GM18858 (cell line): ENCODE data around the gene CNOT6L.
A peak's percentile ranks its signal among the peaks of the same experiment; 100 is the strongest.
"Not testable (repeated sequence)": the region's sequence is repeated elsewhere in the genome, so short reads cannot be mapped to it uniquely, and the experiment has no call there.

Experiments
- ATAC-seq: cut with Tn5 transposase; IDR thresholded peaks from one replicate; pipeline ENCODE4 v1.9.1; 2021; ENCODE audit not compliant: unreplicated experiment

Gene CNOT6L

GRCh38 chr4:77783895-77784294, 35.3 kb downstream of the CNOT6L start:
- no peak for ATAC-seq

GRCh38 chr4:77782102-77782835, 36.9 kb downstream of the CNOT6L start:
- no peak for ATAC-seq

GRCh38 chr4:77780762-77781161, 38.4 kb downstream of the CNOT6L start:
- not testable (repeated sequence) for ATAC-seq

GRCh38 chr4:77777135-77777807, 41.9 kb downstream of the CNOT6L start:
- no peak for ATAC-seq

- no peak for ATAC-seq
Observed at GRCh38 chr4:77776182-77777134, 42.7 kb downstream of the CNOT6L start.

GRCh38 chr4:77773101-77773500, 46.1 kb downstream of the CNOT6L start:
- ATAC-seq: no peak

GRCh38 chr4:77771566-77771965, 47.6 kb downstream of the CNOT6L start:
- no peak for ATAC-seq

- ATAC-seq: no peak
Observed at GRCh38 chr4:77765720-77766119, 53.4 kb downstream of the CNOT6L start.

- ATAC-seq: no peak
Observed at GRCh38 chr4:77762531-77762930, 56.6 kb downstream of the CNOT6L start.

- ATAC-seq: no peak
Observed at GRCh38 chr4:77761595-77761994, 57.6 kb downstream of the CNOT6L start.

- ATAC-seq: no peak
Observed at GRCh38 chr4:77758804-77759203, 60.4 kb downstream of the CNOT6L start.

- no peak for ATAC-seq
Observed at GRCh38 chr4:77751764-77752163, 67.4 kb downstream of the CNOT6L start.

- ATAC-seq: no peak
Observed at GRCh38 chr4:77745792-77746191, 73.4 kb downstream of the CNOT6L start.

- no peak for ATAC-seq
Observed at GRCh38 chr4:77742054-77742453, 77.1 kb downstream of the CNOT6L start.

GRCh38 chr4:77740480-77740879, 78.7 kb downstream of the CNOT6L start:
- ATAC-seq: no peak

GRCh38 chr4:77734928-77735327, 84.2 kb downstream of the CNOT6L start:
- peak; percentile 79 for ATAC-seq

- no peak for ATAC-seq
Observed at GRCh38 chr4:77731656-77732055, 87.5 kb downstream of the CNOT6L start.

- ATAC-seq: no peak
Observed at GRCh38 chr4:77728420-77728819, 90.7 kb downstream of the CNOT6L start.

- no peak for ATAC-seq
Observed at GRCh38 chr4:77721073-77721472, 98.1 kb downstream of the CNOT6L start.

GRCh38 chr4:77718500-77718899, 100.7 kb downstream of the CNOT6L start:
- not testable (repeated sequence) for ATAC-seq
